NCI-H2196 (cell line): ENCODE results near the gene SLC40A1.

ENCODE experiments used
- DNase-seq: peaks from one replicate; lab custom pipeline; 2025; ENCODE audit not compliant: unreplicated experiment; lab: John Stamatoyannopoulos, UW

SLC40A1 gene

DNA sequence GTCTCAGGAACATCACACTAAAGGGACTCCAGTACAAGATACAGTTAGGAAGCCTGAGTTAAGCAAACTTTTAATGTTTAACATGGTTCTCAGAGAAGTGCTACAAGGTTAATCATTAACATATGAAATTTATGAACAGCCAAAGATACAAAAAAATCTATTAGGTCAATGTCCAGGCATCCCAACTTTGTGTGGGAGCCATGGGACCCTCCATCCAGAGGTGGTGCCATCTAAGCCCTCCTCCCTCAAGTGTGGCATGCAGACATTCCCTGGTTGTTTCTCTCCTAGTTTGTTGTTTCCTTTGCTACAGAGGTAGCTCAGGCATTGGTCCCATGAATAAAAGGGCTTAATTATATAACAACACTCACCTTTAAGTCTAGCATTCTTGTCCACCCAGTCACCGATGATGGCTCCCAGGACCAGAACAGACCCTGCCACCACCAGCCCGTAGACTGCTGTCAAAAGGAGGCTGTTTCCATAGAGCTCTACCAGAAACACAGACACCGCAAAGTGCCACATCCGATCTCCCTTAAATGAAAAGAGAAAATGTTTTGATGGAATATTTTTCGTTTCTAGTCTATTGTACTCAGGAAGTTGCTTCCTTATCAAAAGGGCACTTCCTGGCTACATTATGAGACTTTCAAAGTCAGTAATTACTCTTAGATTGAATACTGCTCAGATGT, 5.7 kb downstream of the SLC40A1 start:
- no peak for DNase-seq

GRCh38 chr2:189570570-189571031, 10.0 kb downstream of the SLC40A1 start:
- no peak for DNase-seq

GRCh38 chr2:189569295-189569910, 11.2 kb downstream of the SLC40A1 start:
- DNase-seq = no peak

DNA sequence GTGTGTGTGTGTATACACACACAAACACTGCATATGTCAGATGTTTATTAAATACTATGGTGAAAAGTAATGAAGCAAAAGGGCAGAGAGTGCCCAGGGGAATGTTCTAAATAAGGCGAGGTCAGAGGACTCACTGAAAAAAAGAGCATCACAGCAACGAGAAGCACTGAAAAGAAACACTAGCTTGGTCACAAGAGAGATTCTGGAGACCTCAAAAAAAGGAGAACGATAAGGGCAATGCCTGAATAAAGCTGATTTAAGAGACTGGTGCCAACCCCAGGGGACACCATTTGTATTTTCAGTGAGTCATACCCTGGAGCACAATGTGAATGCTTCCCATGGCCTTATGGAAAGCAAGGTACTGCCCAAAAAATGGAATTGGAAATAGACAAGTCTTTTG, 14.5 kb downstream of the SLC40A1 start:
- no peak for DNase-seq

GRCh38 chr2:189561371-189562038, 19.1 kb downstream of the SLC40A1 start:
- DNase-seq = no peak

DNA sequence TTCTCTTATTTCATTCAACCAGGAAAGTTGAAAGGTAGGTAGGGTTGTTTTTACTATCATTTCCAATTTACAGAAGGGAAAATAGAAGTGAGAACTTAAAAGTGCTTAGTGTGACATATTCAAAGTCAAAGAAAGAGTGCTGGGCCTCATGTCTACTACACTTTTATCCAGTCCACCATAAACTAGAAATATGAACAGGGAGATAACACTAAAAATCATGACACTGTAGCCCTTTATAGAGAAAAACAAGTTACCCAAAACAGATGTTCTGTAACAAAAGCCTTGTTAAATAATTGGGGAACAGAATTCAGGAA, 20.4 kb downstream of the SLC40A1 start:
- DNase-seq = no peak

- DNase-seq = no peak
These were observed 20.9 kb downstream of the SLC40A1 start for GRCh38 chr2:189559579-189560272.

DNA sequence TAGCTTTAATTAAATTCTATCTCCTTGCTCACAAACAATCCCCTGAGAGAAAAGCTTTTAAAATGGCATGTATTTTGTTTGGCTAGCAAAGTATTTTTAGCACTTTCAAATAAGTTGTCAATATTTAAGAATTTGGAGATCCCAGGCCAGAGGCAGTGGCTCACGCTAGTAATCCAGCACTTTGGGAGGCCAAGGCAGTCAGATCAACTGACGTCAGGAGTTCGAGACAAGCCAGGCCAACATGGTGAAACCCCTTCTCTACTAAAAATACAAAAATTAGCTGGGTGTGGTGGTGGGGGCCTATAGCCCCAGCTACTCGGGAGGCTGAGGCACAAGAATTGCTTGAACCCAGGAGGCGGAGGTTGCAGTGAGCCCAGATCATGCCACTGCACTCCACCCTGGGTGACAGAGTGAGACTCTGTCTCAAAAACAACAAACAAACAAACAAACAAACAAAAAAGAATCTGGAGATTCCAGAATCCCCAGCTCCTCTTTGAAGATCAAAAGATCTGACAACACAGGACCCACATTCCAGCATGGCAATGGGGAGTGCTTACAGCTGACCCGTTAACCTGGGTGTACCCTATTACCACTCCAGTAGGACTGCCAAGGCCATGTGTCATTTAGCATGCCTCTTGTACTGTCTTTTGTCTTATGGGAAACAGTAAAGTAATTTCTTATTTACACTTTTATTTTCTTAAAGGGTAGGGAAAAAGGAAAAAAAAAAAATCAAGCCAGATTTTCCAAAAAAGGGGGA, 21.9 kb downstream of the SLC40A1 start:
- DNase-seq = no peak

GRCh38 chr2:189557373-189557772, 23.2 kb downstream of the SLC40A1 start:
- DNase-seq = no peak

DNA sequence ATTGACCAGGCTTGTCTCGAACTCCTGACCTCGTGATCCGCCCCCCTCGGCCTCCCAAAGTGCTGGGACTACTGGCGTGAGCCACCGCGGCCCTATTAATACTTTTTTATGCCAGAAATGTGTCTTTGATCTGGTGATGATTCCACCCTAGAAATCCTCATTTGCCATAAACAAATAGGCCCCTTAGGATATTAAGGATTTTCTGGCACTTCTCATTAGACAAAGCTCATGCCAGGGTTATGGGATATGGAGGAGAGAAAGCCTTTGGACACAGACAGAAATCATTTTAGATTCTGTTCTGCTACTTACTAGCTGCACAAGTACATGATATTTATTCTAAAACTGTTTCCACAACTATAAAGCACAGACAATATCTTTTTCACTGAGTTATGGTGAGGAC, 24.1 kb downstream of the SLC40A1 start:
- no peak for DNase-seq

- no peak for DNase-seq
These were observed 25.4 kb downstream of the SLC40A1 start for GRCh38 chr2:189555232-189555631.

DNA sequence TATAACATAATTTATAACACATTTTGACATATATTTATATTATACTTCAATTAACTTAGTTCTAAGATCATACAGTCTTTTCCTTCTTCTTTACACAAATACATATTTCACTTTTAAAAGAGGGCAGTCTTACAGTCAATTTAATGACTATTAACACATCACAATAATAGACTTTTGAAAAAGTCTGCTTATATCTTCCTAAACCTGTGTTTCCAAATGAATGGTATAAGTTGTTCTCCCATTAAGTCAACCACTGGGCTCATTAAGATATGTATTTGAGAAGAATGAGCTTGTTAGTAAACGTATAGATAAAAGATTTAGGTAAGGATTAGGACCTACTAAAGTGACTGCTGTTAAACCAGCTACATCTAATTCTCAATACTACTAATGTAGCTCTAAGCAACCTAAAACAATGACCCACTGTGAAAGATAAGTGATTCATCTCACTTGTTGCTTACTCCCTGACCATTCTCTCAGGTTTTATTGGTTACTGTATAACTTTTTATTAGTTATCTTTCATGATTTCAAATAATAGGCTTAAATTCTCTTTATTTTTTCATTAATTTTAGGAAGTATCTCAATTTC, 27.0 kb downstream of the SLC40A1 start:
- DNase-seq = no peak

DNA sequence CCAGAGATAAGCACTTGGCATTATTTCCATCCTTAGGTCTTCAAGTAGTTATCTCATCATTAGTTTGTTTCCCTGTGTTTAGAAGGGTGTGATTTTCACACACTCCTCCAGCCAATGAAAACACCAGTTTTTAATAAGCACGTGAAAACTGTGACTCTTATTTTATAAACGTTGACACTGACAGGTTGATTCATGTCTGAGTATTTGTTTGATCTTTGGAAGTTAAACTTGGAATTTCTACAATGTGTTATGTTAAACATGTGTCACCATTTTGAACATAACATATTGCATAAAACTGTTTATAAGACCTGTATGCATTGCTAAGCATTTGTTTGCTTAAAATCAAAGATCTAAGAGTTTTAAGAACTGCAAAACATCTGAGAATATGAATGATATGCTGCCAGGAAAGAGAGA, 27.6 kb downstream of the SLC40A1 start:
- DNase-seq = no peak

- DNase-seq = no peak
These were observed 28.1 kb downstream of the SLC40A1 start for GRCh38 chr2:189552334-189552990.

DNA sequence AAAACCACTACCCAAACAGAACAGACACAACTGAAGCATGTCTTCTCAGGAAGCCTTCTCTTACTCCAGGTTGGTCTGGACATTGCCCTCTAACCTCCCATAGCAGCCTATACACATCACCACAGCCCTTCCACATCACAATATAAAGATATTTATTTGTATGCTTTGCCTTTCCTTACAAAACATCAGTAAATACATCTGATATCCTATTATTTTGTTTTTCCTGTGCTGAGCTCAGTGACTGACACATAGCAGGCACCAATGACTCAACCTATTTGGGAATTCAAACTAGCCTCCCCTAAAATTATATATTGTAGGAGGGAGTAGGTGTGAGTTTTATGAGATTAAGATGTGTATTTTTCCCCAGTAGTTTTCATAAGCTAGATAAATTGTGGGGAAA, 28.8 kb downstream of the SLC40A1 start:
- no peak for DNase-seq

DNA sequence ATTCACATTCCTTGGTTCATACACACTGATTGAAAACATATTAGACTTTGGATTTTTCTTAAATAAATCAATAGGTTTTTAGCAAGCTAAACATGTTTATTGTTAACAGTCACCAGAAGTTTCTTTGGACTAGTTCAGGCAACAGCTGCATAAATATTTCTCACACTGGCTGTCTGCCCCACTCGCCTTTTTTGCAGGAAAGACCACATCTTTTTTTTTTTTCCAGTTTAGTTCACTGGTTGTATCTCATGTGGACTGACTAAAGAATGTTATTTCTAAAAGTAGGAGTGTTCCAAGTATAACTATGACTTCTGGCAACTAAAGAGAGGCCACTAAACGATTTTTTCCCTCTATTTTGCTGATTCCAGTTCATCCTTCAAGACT, 31.1 kb downstream of the SLC40A1 start:
- DNase-seq = no peak

GRCh38 chr2:189548666-189549448, 31.7 kb downstream of the SLC40A1 start:
- DNase-seq = no peak

- DNase-seq = no peak
These were observed 35.2 kb downstream of the SLC40A1 start for GRCh38 chr2:189545418-189545817.

- DNase-seq = no peak
These were observed 36.1 kb downstream of the SLC40A1 start for GRCh38 chr2:189544318-189545042.
